ENCODE results near the gene SPG11. TPM values are rescaled to one million over a fixed set of nuclear protein-coding genes. Genes with fewer than 3 reads are reported as not detected.
"Not testable (repeated sequence)": the region's sequence is repeated elsewhere in the genome, so short reads cannot be mapped to it uniquely, and the experiment has no call there.

SPG11 gene
- total RNA-seq = 88.0 TPM

GRCh38 chr15:44663410-44664308, at the start of gene SPG11:
TSS of gene SPG11 (minus strand) at chr15:44663662. CDS start at chr15:44663647, 15 bp downstream.
- peak; percentile 99 for ATAC-seq
- intact Hi-C loops (cut with DNase I) = loop anchor here (2.0 kb wide), 1 partner anchor 69 kb away; no protein-coding TSS in a partner anchor
- DNase-seq (ENCODE audit: low spot score) = peak; percentile 99

GRCh38 chr15:44712346-44713005, 49.0 kb upstream of the SPG11 start:
- intact Hi-C loops (cut with DNase I) = no loop called here
- peak; percentile 76 for DNase-seq (ENCODE audit: low spot score)
- ATAC-seq = peak; percentile 81

GRCh38 chr15:44711743-44712345, 48.4 kb upstream of the SPG11 start:
- ATAC-seq = peak; percentile 73

GRCh38 chr15:44711096-44711742, 47.8 kb upstream of the SPG11 start, which contains the start of the genes B2M and PATL2:
TSS of gene B2M (plus strand) at chr15:44711517. CDS start at chr15:44711547, 30 bp downstream.
TSS of gene PATL2 (minus strand) at chr15:44711323. CDS start at chr15:44676490, 34,833 bp downstream.
- intact Hi-C loops (cut with DNase I) = no loop called here
- ATAC-seq (peak; percentile 98), DNase-seq (ENCODE audit: low spot score) (peak; percentile 98)

More at GRCh38 chr15:44711743-44712345, 48.4 kb upstream of the SPG11 start:
- intact Hi-C loops (cut with DNase I) = no loop called here
- peak; percentile 75 for DNase-seq (ENCODE audit: low spot score)

GRCh38 chr15:44710236-44711095, 47.0 kb upstream of the SPG11 start:
- intact Hi-C loops (cut with DNase I) = no loop called here
- DNase-seq (ENCODE audit: low spot score) = no peak

GRCh38 chr15:44706946-44707636, 43.6 kb upstream of the SPG11 start:
- no peak for ATAC-seq
- no peak for DNase-seq (ENCODE audit: low spot score)
- intact Hi-C loops (cut with DNase I) = no loop called here

More at GRCh38 chr15:44710236-44711095, 47.0 kb upstream of the SPG11 start:
- ATAC-seq = no peak

GRCh38 chr15:44706401-44706800, 42.9 kb upstream of the SPG11 start:
- intact Hi-C loops (cut with DNase I) = no loop called here
- ATAC-seq = no peak
- DNase-seq (ENCODE audit: low spot score) = no peak

GRCh38 chr15:44705986-44706385, 42.5 kb upstream of the SPG11 start:
- DNase-seq (ENCODE audit: low spot score) (no peak), ATAC-seq (no peak)
- intact Hi-C loops (cut with DNase I) = no loop called here

GRCh38 chr15:44700676-44701075, 37.2 kb upstream of the SPG11 start:
- ATAC-seq; intact Hi-C loops (cut with DNase I); DNase-seq (ENCODE audit: low spot score): not testable (repeated sequence)

GRCh38 chr15:44698641-44699040, 35.2 kb upstream of the SPG11 start:
- no peak for ATAC-seq
- DNase-seq (ENCODE audit: low spot score) = no peak
- intact Hi-C loops (cut with DNase I) = no loop called here

GRCh38 chr15:44697014-44697413, 33.6 kb upstream of the SPG11 start:
- no peak for ATAC-seq
- intact Hi-C loops (cut with DNase I) = no loop called here
- no peak for DNase-seq (ENCODE audit: low spot score)

- DNase-seq (ENCODE audit: low spot score) = no peak
- intact Hi-C loops (cut with DNase I) = no loop called here
- no peak for ATAC-seq
Measured at GRCh38 chr15:44695294-44695693, 31.8 kb upstream of the SPG11 start.

GRCh38 chr15:44694416-44694815, 31.0 kb upstream of the SPG11 start:
- no peak for ATAC-seq
- intact Hi-C loops (cut with DNase I) = no loop called here
- no peak for DNase-seq (ENCODE audit: low spot score)

GRCh38 chr15:44692659-44693058, 29.2 kb upstream of the SPG11 start:
- intact Hi-C loops (cut with DNase I) = no loop called here
- no peak for DNase-seq (ENCODE audit: low spot score)
- no peak for ATAC-seq

GRCh38 chr15:44690245-44690644, 26.8 kb upstream of the SPG11 start:
- DNase-seq (ENCODE audit: low spot score); intact Hi-C loops (cut with DNase I); ATAC-seq: not testable (repeated sequence)

- DNase-seq (ENCODE audit: low spot score); ATAC-seq; intact Hi-C loops (cut with DNase I): not testable (repeated sequence)
Measured at GRCh38 chr15:44689318-44689717, 25.9 kb upstream of the SPG11 start.

All from sciatic nerve (tissue), 2 donors.